ENCODE results near the gene SERINC5. TPM values are rescaled to one million over a fixed set of nuclear protein-coding genes. Genes with fewer than 3 reads are reported as not detected.

SERINC5 gene
- polyA plus RNA-seq, 1 experiment, result 11.0 TPM

GRCh38 chr5:80269991-80270438 is 14.2 kb upstream of the SERINC5 start:
- H3K36me3 ChIP-seq (ENCODE audit: control insufficient read depth, insufficient read depth, low read length), result no peaks in the 10 kb centered on the region
- H3K4me3 ChIP-seq (ENCODE audit: low read depth, low read length), result no peak overlapping the region
- DNase-seq (ENCODE audit: low read depth), result no peak
- CTCF ChIA-PET, result interaction anchor here (1.4 kb wide), 1 partner anchor 12 kb away, joined by 3 read pairs; no protein-coding TSS in a partner anchor
- TF ChIP-seq, protein P1, sequence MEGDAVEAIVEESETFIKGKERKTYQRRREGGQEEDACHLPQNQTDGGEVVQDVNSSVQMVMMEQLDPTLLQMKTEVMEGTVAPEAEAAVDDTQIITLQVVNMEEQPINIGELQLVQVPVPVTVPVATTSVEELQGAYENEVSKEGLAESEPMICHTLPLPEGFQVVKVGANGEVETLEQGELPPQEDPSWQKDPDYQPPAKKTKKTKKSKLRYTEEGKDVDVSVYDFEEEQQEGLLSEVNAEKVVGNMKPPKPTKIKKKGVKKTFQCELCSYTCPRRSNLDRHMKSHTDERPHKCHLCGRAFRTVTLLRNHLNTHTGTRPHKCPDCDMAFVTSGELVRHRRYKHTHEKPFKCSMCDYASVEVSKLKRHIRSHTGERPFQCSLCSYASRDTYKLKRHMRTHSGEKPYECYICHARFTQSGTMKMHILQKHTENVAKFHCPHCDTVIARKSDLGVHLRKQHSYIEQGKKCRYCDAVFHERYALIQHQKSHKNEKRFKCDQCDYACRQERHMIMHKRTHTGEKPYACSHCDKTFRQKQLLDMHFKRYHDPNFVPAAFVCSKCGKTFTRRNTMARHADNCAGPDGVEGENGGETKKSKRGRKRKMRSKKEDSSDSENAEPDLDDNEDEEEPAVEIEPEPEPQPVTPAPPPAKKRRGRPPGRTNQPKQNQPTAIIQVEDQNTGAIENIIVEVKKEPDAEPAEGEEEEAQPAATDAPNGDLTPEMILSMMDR (IDR thresholded peaks at IDR 0.05; ENCODE audit: insufficient read depth, low read depth, low read length), result no peak
- H3K27me3 ChIP-seq (ENCODE audit: control insufficient read depth, insufficient read depth, low read length), result no peaks in the 10 kb centered on the region
- POLR2A ChIA-PET, result no interaction called here

- Histone ChIP-seq H3K27me3 (ENCODE audit: control insufficient read depth, insufficient read depth, low read length) (no peaks in the 10 kb centered on the region), H3K4me3 (ENCODE audit: low read depth, low read length) (no peak overlapping the region), H3K36me3 (ENCODE audit: control insufficient read depth, insufficient read depth, low read length) (no peaks in the 10 kb centered on the region)
- TF ChIP-seq, protein P1 (IDR thresholded peaks at IDR 0.05; ENCODE audit: insufficient read depth, low read depth, low read length), result no peak
- ChIA-PET POLR2A (no interaction called here), CTCF (interaction anchor here (1.4 to 1.5 kb wide), 2 partner anchors 11 to 185 kb away, joined by 3 to 6 read pairs; no protein-coding TSS in a partner anchor)
- DNase-seq (ENCODE audit: low read depth), result no peak
These were observed 13.1 kb upstream of the SERINC5 start for GRCh38 chr5:80268916-80269315.

- Histone ChIP-seq H3K4me3 (ENCODE audit: low read depth, low read length) (no peak overlapping the region), H3K27me3 (ENCODE audit: control insufficient read depth, insufficient read depth, low read length) (no peaks in the 10 kb centered on the region), H3K36me3 (ENCODE audit: control insufficient read depth, insufficient read depth, low read length) (no peaks in the 10 kb centered on the region)
- ChIA-PET POLR2A (no interaction called here), CTCF (interaction anchor here (1.2 to 1.5 kb wide), 2 partner anchors 10 to 13 kb away, joined by 3 to 4 read pairs; partner anchors contain the start of gene SERINC5)
- DNase-seq (ENCODE audit: low read depth), result no peak
- TF ChIP-seq, protein P1 (IDR thresholded peaks at IDR 0.05; ENCODE audit: insufficient read depth, low read depth, low read length), result no peak
These were observed 10.7 kb upstream of the SERINC5 start for GRCh38 chr5:80266566-80266965.

GRCh38 chr5:80260461-80260860 is 4.6 kb upstream of the SERINC5 start:
- ChIA-PET POLR2A (no interaction called here), CTCF (interaction anchor here (1.2 to 1.3 kb wide), 2 partner anchors 67 to 168 kb away, joined by 3 to 4 read pairs; no protein-coding TSS in a partner anchor)
- Histone ChIP-seq H3K27me3 (ENCODE audit: control insufficient read depth, insufficient read depth, low read length) (no peaks in the 10 kb centered on the region), H3K36me3 (ENCODE audit: control insufficient read depth, insufficient read depth, low read length) (no peaks in the 10 kb centered on the region), H3K4me3 (ENCODE audit: low read depth, low read length) (no peak overlapping the region)
- TF ChIP-seq, protein P1 (IDR thresholded peaks at IDR 0.05; ENCODE audit: insufficient read depth, low read depth, low read length), result no peak
- no peak for DNase-seq (ENCODE audit: low read depth)

DNA sequence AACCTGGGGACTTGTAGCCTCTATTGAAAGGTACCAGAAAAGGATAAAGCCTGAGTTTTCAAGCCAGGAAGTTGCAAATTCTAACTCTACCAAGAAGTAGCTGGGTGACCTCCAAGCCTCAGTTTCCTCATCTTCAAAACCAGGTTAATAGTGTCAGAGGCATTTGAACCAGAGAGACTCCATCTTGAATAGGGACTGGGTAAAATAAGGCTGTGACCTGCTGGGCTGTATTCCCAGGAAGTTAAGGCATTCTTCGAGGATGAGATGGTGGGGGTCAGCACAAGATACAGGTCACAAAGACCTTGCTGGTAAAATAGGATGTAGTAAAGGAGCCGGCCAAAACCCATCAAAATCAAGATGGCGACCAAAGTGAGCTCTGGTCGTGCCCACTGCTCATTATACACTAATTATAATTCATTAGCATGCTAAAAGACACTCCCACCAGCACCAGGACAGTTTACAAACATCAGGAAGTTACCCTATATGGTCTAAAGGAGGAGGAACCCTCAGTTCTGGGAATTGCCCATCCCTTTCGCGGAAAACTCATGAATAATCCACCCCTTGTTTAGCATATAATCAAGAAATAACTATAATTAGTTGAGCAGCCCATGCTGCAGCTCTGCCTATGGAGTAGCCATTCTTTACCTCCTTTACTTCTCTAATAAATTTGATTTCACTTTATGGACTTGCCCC is 3.8 kb upstream of the SERINC5 start:
- POLR2A ChIA-PET, result no interaction called here
- Histone ChIP-seq H3K4me3 (ENCODE audit: low read depth, low read length) (no peak overlapping the region), H3K36me3 (ENCODE audit: control insufficient read depth, insufficient read depth, low read length) (no peaks in the 10 kb centered on the region), H3K27me3 (ENCODE audit: control insufficient read depth, insufficient read depth, low read length) (no peaks in the 10 kb centered on the region)
- no peak for DNase-seq (ENCODE audit: low read depth)
- TF ChIP-seq, protein P1 (IDR thresholded peaks at IDR 0.05; ENCODE audit: insufficient read depth, low read depth, low read length), result no peak
- CTCF ChIA-PET, result interaction anchor here (0.9 to 1.2 kb wide), 3 partner anchors 149 to 167 kb away, joined by 3 read pairs; no protein-coding TSS in a partner anchor

Data from BJ (cell line).